ENCODE data around the gene CEP57. TPM values are rescaled to one million over a fixed set of nuclear protein-coding genes. Genes with fewer than 3 reads are reported as not detected.
"Not testable (repeated sequence)": the region's sequence is repeated elsewhere in the genome, so short reads cannot be mapped to it uniquely, and the experiment has no call there.

The CEP57 gene
- total RNA-seq, 1 donor from 2014 or later = 119 TPM

- DNase-seq (ENCODE audit: low spot score) = peak; percentile 11
These were observed 6.2 kb downstream of the CEP57 start for GRCh38 chr11:95796501-95796900.

DNA sequence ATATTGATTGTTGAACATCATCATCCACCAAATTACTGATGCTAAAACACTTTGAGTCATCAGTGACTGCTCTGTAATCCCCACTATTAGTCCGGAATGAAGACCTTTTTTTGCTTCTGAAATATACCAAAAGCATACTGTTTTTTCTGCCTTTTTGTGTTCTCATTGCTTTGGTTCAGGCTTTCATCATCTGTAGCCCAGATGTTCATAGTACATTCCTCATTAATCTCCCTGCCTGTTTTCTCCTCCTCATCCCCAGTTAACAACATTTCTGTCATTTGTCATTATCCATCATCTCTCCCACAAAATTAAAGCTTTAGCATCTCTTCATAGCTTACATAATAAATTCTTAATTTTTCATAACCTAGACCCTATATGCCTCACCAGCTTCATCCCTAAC, 9.2 kb downstream of the CEP57 start:
- peak; percentile 66 for DNase-seq (ENCODE audit: low spot score)

- peak; percentile 75 for DNase-seq (ENCODE audit: low spot score)
These were observed 10.1 kb downstream of the CEP57 start for GRCh38 chr11:95800438-95800837.

DNA sequence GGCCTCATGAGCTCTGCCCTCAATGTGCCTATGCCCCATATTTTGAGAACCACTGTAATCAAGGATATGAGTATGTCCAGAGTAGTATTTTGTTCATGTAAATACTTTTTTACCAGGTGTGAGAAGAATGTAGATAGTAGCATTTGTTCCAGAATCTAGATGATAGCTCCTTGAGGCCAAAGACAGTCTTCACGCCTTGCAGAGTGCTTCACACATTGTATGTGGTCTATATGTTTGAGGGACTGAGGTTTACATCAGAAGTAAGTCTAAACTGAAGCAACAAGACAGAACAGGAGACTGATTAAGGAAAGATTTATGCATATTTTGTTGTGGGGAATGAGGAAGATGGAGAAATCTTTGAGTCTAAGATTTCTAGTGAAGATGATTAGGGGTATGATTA, 12.5 kb downstream of the CEP57 start:
- DNase-seq (ENCODE audit: low spot score) = no peak

DNA sequence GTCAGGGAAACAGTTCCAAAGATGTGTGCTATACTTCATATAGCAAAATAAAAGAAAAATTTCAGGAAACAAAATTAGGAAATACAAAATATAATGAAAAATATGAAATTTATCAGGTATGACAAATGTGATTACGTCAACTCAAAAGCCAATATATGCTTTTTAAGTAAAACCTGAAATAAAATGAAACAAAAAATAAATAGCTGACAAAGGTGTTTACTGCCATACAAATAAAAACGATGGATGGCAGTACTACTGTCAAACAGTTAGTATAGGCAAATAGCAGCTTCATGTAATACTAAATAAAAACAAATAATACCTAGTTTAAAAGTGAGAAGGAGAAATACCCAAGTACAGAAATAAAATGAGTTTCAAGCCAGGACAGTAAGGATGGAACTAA, 13.7 kb downstream of the CEP57 start:
- no peak for DNase-seq (ENCODE audit: low spot score)

DNA sequence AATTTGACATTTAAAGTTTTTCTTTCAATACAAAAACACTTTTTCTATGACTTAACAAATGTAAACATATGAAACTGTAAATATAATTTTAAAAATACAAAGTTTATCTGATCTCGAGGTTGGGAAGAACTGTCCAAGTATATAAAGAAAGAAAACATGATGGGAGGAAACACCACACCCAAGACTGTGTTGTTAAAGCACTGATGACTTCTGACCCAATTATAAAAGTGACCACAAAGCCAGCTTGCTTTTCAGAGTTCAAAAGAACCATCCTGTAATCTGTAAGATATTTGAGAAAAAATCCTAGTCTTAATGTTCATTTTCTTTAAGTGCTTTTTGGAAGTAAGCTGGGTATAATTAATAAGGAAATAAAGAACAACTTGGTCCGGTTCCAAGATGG, 15.6 kb downstream of the CEP57 start:
- no peak for DNase-seq (ENCODE audit: low spot score)

GRCh38 chr11:95806464-95806863, 16.2 kb downstream of the CEP57 start:
- DNase-seq (ENCODE audit: low spot score) = not testable (repeated sequence)

DNA sequence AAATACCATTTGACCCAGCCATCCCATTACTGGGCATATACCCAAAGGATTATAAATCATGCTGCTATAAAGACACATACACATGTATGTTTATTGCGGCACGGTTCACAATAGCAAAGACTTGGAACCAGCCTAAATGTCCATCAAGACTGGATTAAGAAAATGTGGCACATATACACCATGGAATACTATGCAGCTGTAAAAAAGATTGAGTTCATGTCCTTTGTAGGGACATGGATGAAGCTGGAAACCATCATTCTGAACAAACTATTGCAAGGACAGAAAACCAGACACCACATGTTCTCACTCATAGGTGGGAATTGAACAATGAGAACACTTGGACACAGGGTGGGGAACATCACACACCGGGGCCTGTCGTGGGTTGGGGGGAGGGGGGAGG, 20.8 kb downstream of the CEP57 start:
- DNase-seq (ENCODE audit: low spot score) = not testable (repeated sequence)

DNA sequence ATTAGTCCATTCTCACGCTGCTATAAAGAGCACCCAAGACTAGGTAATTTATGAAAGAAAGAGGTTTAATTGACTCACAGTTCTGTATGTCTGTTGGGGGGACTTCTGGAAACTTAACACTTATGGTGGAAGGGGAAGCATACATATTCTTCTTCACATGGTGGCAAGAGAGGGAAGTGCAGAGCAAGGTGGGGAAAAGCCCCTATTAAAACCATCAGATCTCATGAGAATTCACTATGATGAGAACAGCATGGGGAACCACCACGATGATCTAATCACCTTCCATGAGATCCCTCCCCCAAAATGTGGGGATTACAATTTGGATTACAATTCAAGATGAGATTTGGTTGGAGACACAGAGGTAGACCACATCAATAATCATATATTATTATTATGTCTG, 25.7 kb downstream of the CEP57 start:
- DNase-seq (ENCODE audit: low spot score) = no peak

GRCh38 chr11:95821640-95822039, 31.3 kb downstream of the CEP57 start:
- peak; percentile 36 for DNase-seq (ENCODE audit: low spot score)

GRCh38 chr11:95827696-95828095, 37.4 kb downstream of the CEP57 start:
- DNase-seq (ENCODE audit: low spot score) = no peak

DNA sequence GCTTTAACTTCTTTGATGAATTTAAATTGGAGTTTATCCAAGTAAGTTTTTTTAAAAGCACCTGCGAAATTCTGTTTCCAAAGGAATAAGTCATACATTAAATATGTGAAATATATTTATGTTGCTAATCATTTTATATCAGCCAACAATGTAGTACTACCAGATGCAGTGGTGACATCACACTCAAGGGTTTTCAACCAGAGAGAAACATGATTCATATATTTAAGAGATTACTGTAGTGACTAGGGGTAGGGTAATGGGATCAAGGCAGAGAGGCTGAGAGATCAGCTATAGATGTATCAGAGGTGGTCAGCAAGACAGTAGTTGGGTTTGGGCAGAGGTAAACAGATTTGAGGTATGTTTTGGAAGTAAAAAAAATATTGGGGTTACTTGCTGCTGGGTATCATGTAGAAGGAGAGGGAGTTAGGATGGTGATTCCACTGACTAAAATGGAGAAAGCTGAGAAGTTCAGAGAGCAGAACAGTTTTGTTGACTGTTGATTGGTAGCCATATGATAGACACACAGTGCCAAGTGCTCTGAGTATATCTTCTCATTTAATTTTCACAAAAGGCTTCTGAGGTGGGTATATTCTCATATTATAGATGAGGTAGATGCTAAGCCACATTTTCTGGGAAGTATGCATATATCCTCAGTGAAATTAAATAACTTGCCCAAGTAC, 39.4 kb downstream of the CEP57 start:
- DNase-seq (ENCODE audit: low spot score) = no peak

GRCh38 chr11:95831198-95831883, 41.0 kb downstream of the CEP57 start:
- DNase-seq (ENCODE audit: low spot score) = peak; percentile 11

DNA sequence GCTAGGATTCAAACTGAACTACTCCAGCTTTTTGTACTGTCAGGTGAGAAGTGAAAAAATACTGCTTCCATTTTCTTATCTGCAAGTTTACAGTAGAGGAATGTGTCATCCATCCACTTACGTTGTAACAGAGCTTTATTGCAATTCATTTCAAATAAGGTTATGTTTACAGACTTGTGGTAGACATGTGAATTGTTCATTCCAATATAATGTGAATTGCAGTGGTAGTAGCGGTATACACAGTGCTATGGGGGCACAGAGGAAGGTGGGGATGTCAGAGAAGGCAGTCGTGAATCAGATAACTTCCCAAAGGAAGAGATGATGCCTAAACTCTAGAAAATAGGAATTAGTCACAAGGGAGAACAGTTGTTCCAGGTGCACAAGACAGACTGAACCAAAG, 42.5 kb downstream of the CEP57 start:
- DNase-seq (ENCODE audit: low spot score) = no peak

DNA sequence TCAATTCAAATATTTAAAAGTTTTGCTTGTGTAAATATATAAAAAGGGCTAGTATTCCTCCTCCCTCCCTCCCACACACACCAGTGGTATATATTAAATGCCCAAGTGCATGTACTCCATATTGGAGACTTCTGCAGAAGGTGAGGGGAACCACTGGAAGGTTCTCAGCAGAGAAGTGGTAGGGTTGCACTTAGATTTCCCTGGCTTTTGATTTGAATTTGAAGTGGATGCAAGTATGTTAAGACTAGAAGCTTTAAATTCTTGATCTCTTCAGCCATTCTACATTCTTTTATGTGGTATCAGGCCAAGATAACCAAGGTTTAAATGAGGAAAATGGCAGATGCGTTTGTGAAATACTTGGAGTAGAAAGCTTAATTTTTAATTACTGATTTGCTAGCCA, 43.1 kb downstream of the CEP57 start:
- DNase-seq (ENCODE audit: low spot score) = no peak

- DNase-seq (ENCODE audit: low spot score) = no peak
These were observed 45.1 kb downstream of the CEP57 start for GRCh38 chr11:95835351-95835750.

DNA sequence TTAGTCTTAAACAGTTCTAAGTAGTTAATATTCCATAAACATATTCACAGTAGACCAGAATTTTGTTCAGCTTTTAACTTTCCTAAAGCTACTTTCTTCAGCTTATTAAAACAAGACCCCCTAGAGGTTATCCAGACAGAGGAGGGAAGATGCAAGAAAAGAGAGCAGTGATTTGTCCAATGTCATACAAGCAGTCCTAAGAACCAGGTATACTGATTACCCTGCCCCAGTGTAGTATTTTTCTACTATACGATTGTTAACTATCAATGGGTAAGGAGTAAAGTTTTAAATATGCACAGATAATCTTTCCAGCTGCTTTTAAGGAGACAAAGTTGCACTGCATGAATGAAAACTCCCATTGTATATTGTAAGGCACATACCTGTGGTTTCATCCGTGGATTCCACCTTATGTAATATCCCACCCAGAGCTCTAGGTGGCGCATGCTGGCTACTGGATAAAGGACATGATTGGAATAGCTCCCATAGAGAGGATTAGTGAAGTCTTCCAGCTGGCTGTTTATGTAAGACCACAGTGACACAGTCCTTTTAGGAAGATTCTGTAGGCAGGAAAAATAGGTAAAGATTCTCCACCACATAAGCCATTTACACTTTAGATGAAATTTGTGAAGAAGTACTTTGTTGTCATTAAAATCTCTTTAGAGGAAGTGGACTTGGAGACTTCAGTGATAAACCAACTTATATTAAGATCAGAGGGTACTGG, 45.6 kb downstream of the CEP57 start:
- peak; percentile 75 for DNase-seq (ENCODE audit: low spot score)

DNA sequence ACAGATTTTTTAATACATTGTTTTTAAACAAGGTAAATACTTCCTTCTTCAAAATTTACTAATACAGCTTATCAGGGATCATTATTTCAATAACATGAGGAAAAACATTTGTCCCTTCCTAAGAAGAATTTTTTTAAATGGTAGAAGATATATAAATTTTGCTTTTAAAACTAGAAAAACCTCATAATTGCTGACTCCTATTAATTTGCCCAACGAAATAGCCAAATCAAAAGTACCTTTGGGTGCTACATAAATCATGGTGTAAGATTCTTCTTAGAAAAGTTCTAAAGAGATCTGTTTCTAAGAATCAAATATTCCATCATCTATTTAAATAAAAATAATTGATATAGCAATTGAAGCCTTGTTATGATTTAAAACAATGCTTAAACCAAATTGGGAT, 54.9 kb downstream of the CEP57 start:
- no peak for DNase-seq (ENCODE audit: low spot score)

- peak; percentile 48 for DNase-seq (ENCODE audit: low spot score)
These were observed 59.0 kb downstream of the CEP57 start for GRCh38 chr11:95849087-95849825.

- no peak for DNase-seq (ENCODE audit: low spot score)
These were observed 59.8 kb downstream of the CEP57 start for GRCh38 chr11:95850137-95850536.

- DNase-seq (ENCODE audit: low spot score) = no peak
These were observed 62.8 kb downstream of the CEP57 start for GRCh38 chr11:95853138-95853537.

GRCh38 chr11:95853862-95854261, 63.6 kb downstream of the CEP57 start:
- no peak for DNase-seq (ENCODE audit: low spot score)

All from umbilical cord (tissue), 2 donors.